Measurements from ENCODE around the gene SSBP4. TPM values are rescaled to one million over a fixed set of nuclear protein-coding genes. Genes with fewer than 3 reads are reported as not detected.

Gene SSBP4
- total and polyA plus RNA-seq, 2 of the 8 experiments (the other 6 are each of a cell fraction or from before 2014, with no cell fraction given) = 26.4 to 33.7 TPM

- no peak for TF ChIP-seq TEAD4 (IDR thresholded peaks at IDR 0.05; ENCODE audit: low read depth, low read length)
Observed at GRCh38 chr19:18445262-18445948, 26.2 kb downstream of the SSBP4 start (continued).

Measured in H1 (cell line).